AG04450 (cell line): ENCODE results near the gene MYO5B. TPM values are rescaled to one million over a fixed set of nuclear protein-coding genes. Genes with fewer than 3 reads are reported as not detected.
"Not testable (repeated sequence)": the region's sequence is repeated elsewhere in the genome, so short reads cannot be mapped to it uniquely, and the experiment has no call there.

Source experiments
- CTCF ChIA-PET: fragments of 300-600, 350-600 bp; formaldehyde crosslinking; extraction: SDS; loops from one replicate; lab custom pipeline; 2022; ENCODE audit warnings: antibody characterized with exemption, inconsistent platforms; lab: Charles Lee
- POLR2A ChIA-PET: fragments of 350-600 bp; formaldehyde crosslinking; extraction: SDS; loops from one replicate; lab custom pipeline; 2021; ENCODE audit warnings: antibody characterized with exemption, inconsistent platforms; lab: Yijun Ruan, JAX
- DNase-seq: peaks from one replicate; pipeline ENCODE4 v3.0.0-alpha.2; 2011; ENCODE audit warnings: low read depth, low spot score
- H3K27ac ChIP-seq: one replicate; pipeline ENCODE4 v1.5.1; 2012; ENCODE audit warnings: low read depth, low read length, control low read depth
- H3K27me3 ChIP-seq: one replicate; pipeline ENCODE4 v1.6.0; 2012; ENCODE audit warnings: low read length; ENCODE audit not compliant: control insufficient read depth, insufficient read depth
- H3K4me3 ChIP-seq: 2 replicates; pipeline ENCODE4 v1.5.1; 2011; ENCODE audit warnings: mild to moderate bottlenecking, low read depth, low read length, control low read depth
- H3K9me3 ChIP-seq: 2 replicates; pipeline ENCODE4 v1.5.1; 2012; ENCODE audit warnings: low read length; ENCODE audit not compliant: control insufficient read depth, insufficient read depth
- CTCF ChIP-seq: IDR thresholded peaks from 2 replicates; pipeline ENCODE4 v1.5.1; 2011; ENCODE audit warnings: low read depth, low read length, control low read depth, inconsistent platforms
- polyA plus RNA-seq: library from polyadenylated mRNA; depleted of rRNA; stranded (reverse); fragments of >200 nt; gene quantifications from 2 replicates; pipeline ENCODE4 v1.2.3, GENCODE V29; 2011

MYO5B gene
- polyA plus RNA-seq, 1 experiment: 0.32 TPM

- H3K27ac ChIP-seq: no peak overlapping the region
- no peak for DNase-seq
- CTCF ChIA-PET: no interaction called here
- TF ChIP-seq CTCF: no peak
- POLR2A ChIA-PET: no interaction called here
- H3K4me3 ChIP-seq: no peak overlapping the region
- H3K9me3 ChIP-seq: no peaks in the 10 kb centered on the region
- peaks cover 5% of the 10 kb centered on the region for H3K27me3 ChIP-seq
Measured at GRCh38 chr18:49892148-49892924, 302.6 kb downstream of the MYO5B start.

- ChIA-PET POLR2A (no interaction called here), CTCF (no interaction called here)
- H3K4me3 ChIP-seq: no peak overlapping the region
- H3K27ac ChIP-seq: no peak overlapping the region
- no peak for TF ChIP-seq CTCF
- no peaks in the 10 kb centered on the region for H3K9me3 ChIP-seq
- peaks cover 5% of the 10 kb centered on the region for H3K27me3 ChIP-seq
- DNase-seq: no peak
Measured at GRCh38 chr18:49890041-49890440, 304.9 kb downstream of the MYO5B start.

- H3K9me3 ChIP-seq, CTCF ChIA-PET, H3K4me3 ChIP-seq, POLR2A ChIA-PET, DNase-seq, H3K27ac ChIP-seq, H3K27me3 ChIP-seq: not testable (repeated sequence)
Measured at GRCh38 chr18:49889552-49889951, 305.4 kb downstream of the MYO5B start.

GRCh38 chr18:49886891-49887764 lies 307.8 kb downstream of the MYO5B start:
- Histone ChIP-seq H3K27me3 (peaks cover 5% of the 10 kb centered on the region), H3K4me3 (no peak overlapping the region), H3K27ac (no peak overlapping the region), H3K9me3 (no peaks in the 10 kb centered on the region)
- no peak for DNase-seq
- ChIA-PET POLR2A (no interaction called here), CTCF (no interaction called here)
- TF ChIP-seq CTCF: peak; percentile 4; the same call in 1 of the 2 replicates

GRCh38 chr18:49884959-49885358 lies 310.0 kb downstream of the MYO5B start:
- peaks cover 5% of the 10 kb centered on the region for H3K27me3 ChIP-seq
- ChIA-PET CTCF (no interaction called here), POLR2A (no interaction called here)
- DNase-seq: no peak
- H3K4me3 ChIP-seq: no peak overlapping the region
- H3K9me3 ChIP-seq: no peaks in the 10 kb centered on the region
- no peak overlapping the region for H3K27ac ChIP-seq
- no peak for TF ChIP-seq CTCF
